Forelimb muscle (tissue), 1 donor: ENCODE data around the gene SGSM2. TPM values are rescaled to one million over a fixed set of nuclear protein-coding genes. Genes with fewer than 3 reads are reported as not detected.
A peak's percentile ranks its signal among the peaks of the same experiment; 100 is the strongest.

Source experiments
- DNase-seq: peaks from one replicate; pipeline ENCODE4 v3.0.0-alpha.2; 2013; ENCODE audit warnings: low read depth
- polyA plus RNA-seq: library from polyadenylated mRNA; unstranded; fragments of 120-200 nt; gene quantifications from one replicate; pipeline ENCODE4 v1.2.1, GENCODE V29; 2013; ENCODE audit not compliant: insufficient read length

Gene SGSM2
- polyA plus RNA-seq, 1 donor, result 42.4 TPM

DNA sequence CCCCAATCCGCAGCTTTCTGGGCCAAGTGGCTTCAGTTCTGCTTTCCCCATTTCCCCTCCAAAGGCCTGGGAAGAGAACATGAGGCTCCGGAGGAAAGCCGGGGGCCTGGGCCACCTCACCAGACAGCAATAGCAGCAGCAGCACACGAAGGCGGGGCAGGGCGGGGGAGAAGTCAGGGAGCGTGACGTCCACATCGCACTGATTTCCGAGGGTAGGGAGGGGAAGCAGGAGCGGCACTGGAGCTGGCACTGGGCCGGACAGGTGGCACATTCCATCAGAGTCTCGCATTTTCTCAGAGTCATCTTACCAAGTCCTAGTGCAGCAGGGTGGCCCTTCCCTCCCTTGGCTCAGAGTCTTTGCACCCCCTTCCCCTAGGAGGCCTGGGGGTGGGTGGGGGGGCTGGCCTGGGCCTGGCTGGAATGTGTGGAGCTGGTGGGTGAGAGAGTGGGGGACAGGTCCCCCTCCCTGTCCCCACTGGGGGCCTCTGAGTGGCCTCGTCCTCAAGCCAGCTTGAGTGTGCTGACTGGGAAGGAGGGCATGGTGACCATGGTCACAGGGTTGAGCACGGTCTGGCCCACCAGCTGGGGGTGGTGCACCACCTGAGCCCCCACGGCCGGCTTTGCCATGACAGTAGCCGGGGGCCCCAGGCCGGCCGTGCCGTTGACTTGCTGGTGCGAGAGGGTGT, 49.2 kb downstream of the SGSM2 start:
- DNase-seq, result no peak

GRCh38 chr17:2387086-2388019, 50.1 kb downstream of the SGSM2 start:
- DNase-seq, result no peak

GRCh38 chr17:2388020-2388682, 50.9 kb downstream of the SGSM2 start:
- no peak for DNase-seq

DNA sequence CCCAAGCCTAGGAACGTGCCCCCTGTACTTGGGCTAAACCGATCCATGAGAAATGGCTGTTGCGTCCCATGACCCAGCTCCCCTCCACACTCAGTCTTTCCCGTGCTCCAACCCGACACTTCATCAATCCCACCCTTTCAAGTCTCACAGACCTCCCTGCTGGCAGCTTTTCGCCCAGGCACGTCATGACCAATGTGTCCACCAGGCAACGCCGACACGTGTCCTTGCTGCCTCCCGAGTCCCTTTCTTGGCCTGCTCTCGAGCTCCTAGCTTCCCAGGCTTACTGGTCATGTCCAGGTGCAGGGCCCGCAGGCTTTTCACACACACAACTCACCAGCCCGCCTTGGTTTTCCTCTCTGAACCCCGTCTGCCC, 51.4 kb downstream of the SGSM2 start:
- no peak for DNase-seq

DNA sequence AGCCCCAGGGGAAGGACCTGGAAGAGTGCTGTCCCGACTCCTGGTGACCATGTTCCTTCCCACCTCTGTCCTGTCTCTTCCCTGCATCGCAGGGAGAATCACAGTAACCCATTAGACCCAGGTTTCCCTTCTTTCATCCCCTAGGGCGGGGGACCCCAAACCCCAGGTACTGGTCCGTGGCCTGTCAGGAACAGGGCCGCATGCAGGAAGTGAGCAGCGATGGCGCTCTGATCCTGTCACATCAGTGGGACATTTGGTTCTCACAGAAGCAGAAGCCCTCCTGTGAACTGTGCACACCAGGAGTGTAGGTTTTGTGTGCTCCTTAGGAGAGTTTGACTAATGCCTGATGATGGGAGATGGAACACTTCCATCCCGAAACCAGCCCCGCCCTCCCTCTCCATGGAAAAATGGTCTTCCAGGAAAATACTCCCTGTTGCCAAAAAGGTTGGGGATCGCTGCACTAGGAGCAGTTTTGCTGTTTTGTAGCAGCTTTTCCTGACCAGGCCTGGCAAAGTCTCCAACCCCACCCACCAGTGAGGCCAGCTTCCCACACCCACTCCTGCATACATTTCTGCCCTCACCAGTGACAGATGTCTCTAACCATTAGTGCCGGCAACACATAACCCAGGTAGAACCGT, 53.0 kb downstream of the SGSM2 start:
- DNase-seq, result peak; percentile 63

GRCh38 chr17:2391597-2392251, 54.4 kb downstream of the SGSM2 start:
- no peak for DNase-seq

DNA sequence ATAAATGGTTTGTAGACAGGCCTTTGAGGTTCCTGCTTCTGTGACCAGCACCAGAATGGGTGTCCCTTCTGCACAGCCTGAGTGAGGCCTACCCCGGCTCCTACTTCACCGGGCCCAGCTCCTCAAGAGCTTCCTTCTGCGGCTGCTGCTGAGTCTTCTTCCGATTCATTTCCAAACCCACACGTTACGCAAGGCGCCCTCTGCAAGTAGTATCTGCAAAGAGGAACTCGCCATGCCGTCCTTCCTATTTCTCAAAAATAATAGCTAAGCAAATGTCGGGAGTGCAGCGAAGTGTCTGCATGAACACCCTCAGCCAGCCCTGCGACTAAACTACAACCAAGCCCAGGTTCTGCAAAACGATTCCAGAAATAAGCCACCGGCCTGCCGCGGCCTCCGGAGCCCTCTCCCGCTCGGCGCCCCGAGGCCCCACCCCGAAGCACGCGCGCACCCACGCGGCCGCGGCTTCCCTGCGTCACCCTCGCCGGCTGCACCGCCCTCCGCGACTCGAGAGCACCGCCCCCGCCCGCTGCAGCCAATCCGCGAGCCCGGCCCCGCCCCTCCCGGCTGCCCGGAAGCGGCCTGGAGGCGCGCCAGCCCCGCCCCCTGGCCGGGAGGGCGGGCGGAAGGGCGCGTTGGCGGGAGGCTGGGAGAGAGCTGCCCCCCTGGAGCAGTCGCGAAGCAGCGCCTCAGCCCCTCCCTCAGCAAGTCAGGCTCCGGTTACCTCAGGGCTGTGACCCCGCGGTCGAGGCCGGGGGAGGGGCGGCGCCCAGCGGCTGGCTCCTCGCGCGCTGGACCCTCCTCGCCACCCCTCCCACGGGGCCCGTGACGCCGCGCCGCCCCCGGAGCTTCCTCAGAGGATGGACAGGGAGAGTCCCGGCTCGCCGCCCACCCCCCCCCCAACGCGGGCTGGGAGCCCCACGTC, 55.2 kb downstream of the SGSM2 start:
- peak; percentile 69 for DNase-seq

DNA sequence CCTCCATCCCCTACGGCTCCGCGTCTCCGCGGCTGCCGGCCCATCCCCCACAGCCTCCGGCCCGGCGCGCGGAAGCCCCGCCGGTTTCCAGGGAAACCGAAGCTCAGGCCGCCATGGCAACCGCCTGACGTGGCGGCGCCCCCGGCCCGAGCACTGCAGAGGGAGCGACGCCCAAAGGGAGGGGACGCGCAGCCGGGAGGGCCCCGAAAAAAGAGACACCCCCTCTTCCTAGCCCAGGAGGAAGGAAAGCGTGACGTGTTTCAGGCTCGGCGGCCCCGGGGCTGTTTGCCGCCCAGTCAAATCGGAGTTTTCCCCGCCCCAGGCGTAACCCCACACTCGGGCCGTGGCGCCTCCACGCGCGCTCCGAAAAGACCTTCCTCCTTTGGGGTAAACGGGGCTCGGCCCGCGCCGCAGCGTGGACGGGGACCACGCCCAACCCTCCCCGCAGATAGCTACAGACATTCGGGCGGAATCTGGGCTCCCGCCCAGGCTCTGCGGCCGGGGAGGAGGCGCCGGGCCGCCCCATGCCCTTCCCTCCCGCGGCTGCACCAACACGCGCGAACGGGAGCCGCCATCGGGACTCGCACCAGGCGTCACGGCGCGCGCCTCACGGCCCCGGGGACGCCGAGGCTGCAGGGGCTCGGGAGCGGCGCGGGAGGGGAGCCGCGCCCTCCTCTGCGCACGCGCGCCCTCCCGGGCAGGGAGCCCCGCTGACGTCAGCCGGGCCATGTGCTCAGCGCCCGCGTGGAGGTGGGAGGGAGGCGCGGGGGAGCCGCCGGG, 56.1 kb downstream of the SGSM2 start:
- peak; percentile 67 for DNase-seq

- no peak for DNase-seq
Measured at GRCh38 chr17:2393954-2394749, 56.9 kb downstream of the SGSM2 start.

DNA sequence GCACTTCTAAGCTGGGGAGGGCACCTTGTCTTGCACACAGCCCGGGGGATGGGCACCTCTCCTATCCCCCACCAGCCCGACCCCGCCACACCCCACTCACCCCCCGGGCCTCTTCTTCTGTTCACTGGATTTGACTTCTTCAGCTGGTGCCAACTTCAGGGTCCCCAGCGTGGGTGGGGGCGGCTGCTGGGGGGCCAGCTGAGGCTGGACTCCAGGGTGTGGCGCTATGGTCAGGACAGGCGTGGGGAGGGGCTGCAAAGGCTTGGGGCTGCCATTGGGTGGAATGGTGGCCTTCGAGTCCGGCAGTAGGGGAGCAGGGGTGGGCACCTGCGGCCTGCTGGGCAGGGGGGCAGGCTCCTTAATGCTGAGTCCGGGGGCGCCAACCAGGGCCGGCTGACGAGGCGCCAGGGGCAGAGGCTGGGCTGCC, 57.5 kb downstream of the SGSM2 start:
- no peak for DNase-seq

DNA sequence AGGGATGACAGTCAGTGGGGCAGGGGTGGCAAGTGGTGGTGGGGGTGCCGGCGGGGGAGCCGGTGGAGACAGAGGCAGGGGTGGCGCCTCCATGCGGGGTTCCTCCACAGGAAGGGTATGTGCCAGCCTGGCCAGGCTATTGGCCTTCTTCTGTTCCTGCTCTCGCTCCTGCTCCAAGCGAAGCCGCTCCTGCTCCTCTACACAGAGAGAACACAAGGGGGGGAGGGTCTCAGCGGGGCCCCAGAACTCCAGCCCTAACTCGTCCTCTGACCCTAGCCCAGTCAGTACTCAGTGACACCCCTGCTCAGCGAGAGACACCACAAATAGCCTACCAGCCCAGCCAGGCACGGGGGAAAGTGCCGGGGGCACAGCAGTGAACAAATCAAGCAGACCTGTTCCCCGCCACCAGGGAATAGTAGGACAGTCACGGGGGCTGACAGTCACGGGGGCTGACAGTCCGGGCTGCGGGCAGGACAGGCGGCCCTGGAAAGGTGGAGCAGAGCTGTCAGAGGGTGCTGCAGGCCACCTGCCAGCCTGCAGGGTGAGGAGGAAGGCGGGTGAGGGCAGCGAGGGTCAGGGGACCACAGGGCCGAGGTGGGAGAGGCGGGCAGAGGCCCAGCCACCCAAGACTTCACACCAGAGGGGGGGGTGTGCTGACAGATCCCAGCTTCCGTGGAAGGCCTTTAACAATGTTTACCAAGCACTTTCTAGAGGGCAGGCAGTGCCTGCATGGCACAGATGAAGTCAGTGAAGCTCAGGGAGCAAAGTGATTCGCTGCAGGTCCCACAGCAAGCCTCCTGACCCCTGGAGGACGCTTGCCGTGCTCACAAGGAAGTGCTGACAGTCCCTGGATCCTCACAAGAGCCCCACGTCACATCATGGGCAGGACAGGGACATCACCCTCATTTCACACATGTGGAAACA, 58.2 kb downstream of the SGSM2 start:
- DNase-seq, result no peak

DNA sequence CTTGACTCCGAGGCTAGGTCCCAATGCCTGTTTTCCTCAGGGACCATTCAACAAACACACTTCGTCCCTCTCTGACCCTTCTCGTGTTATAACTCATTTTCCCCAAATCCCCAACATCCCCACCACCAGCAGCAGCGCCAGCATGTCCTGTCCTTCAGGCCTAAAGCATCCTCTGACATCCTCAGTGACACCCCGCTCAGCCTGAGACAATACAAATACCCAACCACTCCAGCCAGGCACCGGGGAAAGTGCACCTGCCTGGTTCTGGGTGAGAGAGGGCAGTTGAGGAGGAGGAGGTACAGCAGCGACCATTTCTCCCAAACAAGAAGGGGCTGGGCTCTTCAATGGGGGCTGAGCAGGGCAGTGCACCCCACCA, 58.9 kb downstream of the SGSM2 start:
- DNase-seq, result no peak

- DNase-seq, result peak; percentile 76
Measured at GRCh38 chr17:2396568-2397246, 59.4 kb downstream of the SGSM2 start.

DNA sequence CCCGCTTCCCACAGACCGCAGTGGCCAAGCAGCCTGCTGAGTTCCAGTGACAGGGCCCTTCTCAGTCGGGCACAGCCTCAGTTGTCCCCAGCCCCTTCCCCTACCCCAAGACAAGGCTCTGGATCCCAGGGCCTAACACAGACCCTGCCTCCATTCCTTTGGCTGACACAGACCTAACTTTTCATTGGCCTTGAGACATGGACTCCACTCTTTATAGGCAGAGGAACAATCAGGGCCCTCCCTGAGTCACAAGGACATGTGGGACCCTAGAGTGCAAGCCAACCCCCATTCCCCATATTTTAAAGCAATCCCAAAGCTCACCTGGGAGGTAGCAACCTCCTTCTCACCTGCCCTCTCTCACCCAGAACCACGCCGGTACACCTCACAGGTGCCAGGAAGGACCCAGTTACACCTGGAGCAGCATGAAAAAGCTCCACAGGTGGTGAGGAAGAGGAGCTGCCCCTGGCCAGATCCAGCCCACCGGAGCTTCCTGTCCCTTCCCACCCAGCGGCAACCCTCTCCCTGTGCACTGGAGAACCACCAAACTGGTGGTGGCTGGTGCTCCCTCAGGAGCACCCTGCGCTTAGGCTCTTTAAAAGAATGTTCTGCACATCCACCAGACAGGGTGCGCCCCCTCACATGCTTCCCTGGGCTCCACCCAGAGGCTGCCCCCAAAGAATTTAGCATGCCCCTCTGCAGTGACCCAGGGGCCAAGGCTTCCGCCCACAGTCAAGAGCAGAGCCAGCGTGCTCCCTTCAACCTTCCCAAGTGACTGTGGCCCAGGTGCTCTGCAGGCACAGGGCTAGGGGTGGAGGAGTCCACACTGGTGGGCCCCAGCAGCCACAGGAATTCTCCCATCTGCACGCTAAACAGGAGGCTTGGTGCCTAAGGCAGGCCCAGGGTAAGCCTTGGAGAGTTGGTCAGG, 60.2 kb downstream of the SGSM2 start:
- DNase-seq, result no peak

DNA sequence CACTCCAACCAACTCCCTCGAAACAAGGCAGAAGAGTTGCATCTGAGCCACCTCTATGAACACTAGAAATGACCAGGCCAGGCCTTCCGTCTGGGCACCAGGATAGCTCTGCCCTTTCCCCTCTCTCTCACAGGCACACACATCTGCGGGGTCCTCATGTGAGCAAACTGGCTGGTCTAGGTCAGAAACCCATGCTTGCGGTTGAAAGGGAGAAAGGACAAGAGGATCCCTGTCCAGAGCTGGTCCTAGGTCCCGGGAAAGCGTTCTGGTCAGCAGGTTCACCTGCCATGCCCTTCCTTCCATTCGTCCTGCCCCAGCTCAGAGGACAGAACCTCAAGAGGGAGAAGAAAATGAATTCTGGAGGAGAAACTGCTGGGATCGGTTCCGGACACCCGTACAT, 60.9 kb downstream of the SGSM2 start:
- DNase-seq, result no peak
